GM18861 (cell line): ENCODE results near the gene PSMA6.

ENCODE experiments used
- ATAC-seq: cut with Tn5 transposase; IDR thresholded peaks from one replicate; pipeline ENCODE4 v1.9.1; 2021; ENCODE audit not compliant: unreplicated experiment

PSMA6 gene

GRCh38 chr14:35365130-35366055 lies 73.2 kb downstream of the PSMA6 start:
- no peak for ATAC-seq

DNA sequence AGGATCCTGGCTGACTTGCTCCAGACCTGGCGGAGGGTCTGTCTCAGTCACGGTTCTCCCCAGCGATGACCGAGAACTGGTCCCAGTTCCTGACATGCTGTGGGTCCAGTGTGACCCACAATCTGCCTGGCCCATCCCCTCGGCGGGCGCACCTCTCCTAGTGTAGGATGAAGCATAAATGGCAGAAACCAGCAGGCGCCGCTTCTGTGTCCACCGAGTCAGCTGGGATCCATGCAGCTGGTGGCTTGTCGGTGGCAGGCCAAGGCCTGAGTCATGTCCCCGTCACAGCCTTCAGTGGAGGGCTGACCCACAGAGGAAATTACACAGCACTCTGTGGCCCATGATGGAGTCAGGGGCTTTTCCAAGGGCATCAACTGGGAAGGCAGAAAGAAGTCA lies 73.9 kb downstream of the PSMA6 start:
- no peak for ATAC-seq

GRCh38 chr14:35366521-35366976 lies 74.4 kb downstream of the PSMA6 start:
- no peak for ATAC-seq

DNA sequence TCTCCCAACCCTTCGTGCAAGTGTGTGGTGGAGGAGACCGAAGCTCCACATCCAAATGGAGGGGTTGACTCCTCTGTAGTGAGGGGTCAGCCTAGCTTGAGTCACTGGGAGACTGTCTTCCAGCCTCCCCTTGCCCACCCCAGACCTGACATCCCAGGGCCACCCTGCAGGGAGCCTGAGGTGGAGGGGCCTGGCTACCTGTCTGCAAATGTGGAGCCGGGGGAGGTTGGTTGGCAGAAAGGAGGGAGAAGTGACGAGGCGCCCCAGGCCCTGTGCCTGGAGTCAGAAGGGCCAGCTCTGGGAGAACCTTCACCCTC lies 74.8 kb downstream of the PSMA6 start:
- ATAC-seq: no peak
